Measurements from ENCODE around the gene SP3. TPM values are rescaled to one million over a fixed set of nuclear protein-coding genes. Genes with fewer than 3 reads are reported as not detected.

Gene SP3
- total RNA-seq, 3 donors from 2014 or later: 104 to 174 (median 134) TPM

DNA sequence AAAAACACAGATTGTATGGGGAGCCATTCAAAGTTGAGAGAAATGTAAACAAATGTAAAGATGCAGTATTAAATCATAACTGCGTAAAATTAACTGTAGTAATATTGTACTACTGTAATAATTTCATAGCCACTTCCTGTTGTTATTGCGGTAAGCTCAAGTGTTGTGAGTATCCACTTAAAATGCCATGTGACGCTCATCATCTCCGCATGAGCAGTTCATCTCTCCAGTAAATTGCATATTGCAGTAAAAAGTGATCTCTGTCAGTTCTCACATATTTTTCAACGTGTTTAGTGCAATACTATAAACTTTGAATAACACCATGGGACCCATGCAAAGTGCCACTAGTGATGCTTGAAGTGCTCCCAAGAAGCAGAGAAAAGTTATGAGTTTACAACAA, 41.8 kb upstream of the SP3 start:
- H3K4me3 ChIP-seq: no peak overlapping the region
- no peak overlapping the region for H3K27ac ChIP-seq
- no peaks in the 10 kb centered on the region for H3K36me3 ChIP-seq
- H3K9me3 ChIP-seq: no peaks in the 10 kb centered on the region
- intact Hi-C loops (cut with DNase I; ENCODE audit: low total_unique reads): no loop called here
- H3K27me3 ChIP-seq: no peaks in the 10 kb centered on the region
- no peak for DNase-seq (ENCODE audit: low spot score in 2 of 2)
- TF ChIP-seq CTCF (IDR thresholded peaks at IDR 0.05): no peak
- TF ChIP-seq POLR2A (IDR thresholded peaks at IDR 0.05): no peak
- TF ChIP-seq POLR2AphosphoS5 (IDR thresholded peaks at IDR 0.05): no peak
- no peaks in the 10 kb centered on the region for H3K4me1 ChIP-seq

- Histone ChIP-seq H3K4me3 (no peak overlapping the region), H3K36me3 (no peaks in the 10 kb centered on the region), H3K4me1 (no peaks in the 10 kb centered on the region), H3K9me3 (no peaks in the 10 kb centered on the region), H3K27ac (peak overlapping the region; percentile 39 to 64), H3K27me3 (no peaks in the 10 kb centered on the region)
- intact Hi-C loops (cut with DNase I; ENCODE audit: low total_unique reads): no loop called here
- TF ChIP-seq POLR2A (IDR thresholded peaks at IDR 0.05) (no peak), CTCF (IDR thresholded peaks at IDR 0.05) (no peak), POLR2AphosphoS5 (IDR thresholded peaks at IDR 0.05) (no peak)
- DNase-seq (ENCODE audit: low spot score in 2 of 2): no peak
Measured at GRCh38 chr2:174005801-174006419, 40.7 kb upstream of the SP3 start.

DNA sequence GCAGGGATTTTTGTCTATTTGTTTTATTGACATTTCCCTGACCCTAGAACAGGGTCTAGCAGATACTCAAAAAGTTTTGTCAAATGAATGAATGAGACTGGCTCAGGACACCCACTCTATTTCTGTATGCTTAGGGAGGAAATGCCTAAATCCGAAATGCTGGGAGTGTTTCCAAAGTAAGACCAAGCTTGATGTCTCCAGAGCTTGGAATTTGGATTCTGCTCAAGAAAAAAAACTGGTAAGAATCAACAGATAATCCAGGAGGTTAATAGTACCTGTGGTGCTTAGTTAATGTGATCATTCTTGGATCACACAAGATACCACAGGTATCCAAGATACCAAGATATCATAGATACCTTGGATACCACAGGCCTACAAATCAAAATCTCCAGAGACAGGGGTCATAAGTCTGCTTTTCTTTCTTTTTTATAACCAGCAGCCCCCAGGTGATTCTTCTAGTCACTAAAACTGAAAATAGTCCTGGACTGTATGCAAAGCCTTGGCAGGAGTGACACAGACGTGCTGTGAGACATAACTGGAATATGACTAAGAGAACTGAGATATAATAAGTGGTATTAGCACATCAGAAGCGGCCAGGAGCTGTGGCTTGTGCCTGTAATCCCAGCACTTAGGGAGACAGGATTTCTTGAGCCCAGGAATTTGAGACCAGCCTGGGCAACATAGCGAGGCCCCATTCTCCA, 39.9 kb upstream of the SP3 start:
- Histone ChIP-seq H3K4me1 (no peaks in the 10 kb centered on the region), H3K27me3 (no peaks in the 10 kb centered on the region), H3K9me3 (no peaks in the 10 kb centered on the region), H3K4me3 (no peak overlapping the region), H3K36me3 (no peaks in the 10 kb centered on the region), H3K27ac (peak overlapping the region; percentile 38 to 64)
- TF ChIP-seq CTCF (IDR thresholded peaks at IDR 0.05) (no peak), POLR2A (IDR thresholded peaks at IDR 0.05) (no peak), POLR2AphosphoS5 (IDR thresholded peaks at IDR 0.05) (no peak)
- intact Hi-C loops (cut with DNase I; ENCODE audit: low total_unique reads): no loop called here
- no peak for DNase-seq (ENCODE audit: low spot score in 2 of 2)

DNA sequence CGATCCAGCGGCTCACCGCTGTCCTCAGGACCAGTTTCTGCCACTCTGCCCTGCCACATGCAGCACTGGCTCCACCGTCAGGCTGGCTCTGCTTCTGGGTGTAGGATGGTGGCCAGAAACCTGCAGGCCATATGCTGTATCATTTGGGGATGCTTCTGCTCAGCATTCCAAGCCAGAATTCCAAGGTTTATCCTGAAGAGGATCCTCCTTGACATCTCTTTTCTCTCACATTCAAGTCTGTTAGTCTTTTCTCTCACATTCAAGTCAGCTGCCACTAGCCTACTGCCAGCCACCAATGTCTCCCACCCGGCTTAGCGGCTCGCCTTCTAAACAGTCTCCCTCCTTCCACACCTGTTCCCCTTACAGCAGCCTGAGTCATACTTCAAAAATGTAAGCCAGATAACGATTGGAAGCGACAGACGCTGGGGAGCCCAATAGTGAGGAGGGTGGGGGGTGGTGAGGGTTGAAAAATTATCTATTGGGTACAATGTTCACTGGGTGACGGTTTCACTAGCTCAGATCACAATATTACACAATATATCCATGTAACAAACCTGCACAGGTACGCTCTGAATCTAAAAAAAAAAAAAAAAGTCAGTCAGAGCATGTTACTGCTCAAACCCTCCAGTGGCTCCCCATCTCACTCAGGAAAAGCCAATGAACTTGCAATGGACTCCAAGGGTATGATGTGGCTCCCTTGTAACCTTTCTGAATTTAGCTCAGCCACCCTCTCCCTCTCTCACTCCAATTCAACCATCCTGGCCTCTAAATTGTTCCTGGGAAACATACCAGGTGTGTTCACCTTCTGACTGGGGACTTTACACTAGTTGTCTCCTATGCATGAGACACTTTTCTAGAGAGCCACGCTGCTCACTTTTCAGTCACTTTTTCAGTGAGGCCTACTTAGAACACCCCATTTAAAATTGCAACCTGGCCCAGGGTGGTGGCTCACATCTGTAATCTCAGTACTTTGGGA, 38.8 kb upstream of the SP3 start:
- Histone ChIP-seq H3K27me3 (no peaks in the 10 kb centered on the region), H3K4me1 (no peaks in the 10 kb centered on the region), H3K27ac (peak overlapping the region; percentile 6 to 41), H3K9me3 (no peaks in the 10 kb centered on the region), H3K4me3 (no peak overlapping the region), H3K36me3 (no peaks in the 10 kb centered on the region)
- TF ChIP-seq POLR2A (IDR thresholded peaks at IDR 0.05) (no peak), CTCF (IDR thresholded peaks at IDR 0.05) (no peak), POLR2AphosphoS5 (IDR thresholded peaks at IDR 0.05) (no peak)
- no peak for DNase-seq (ENCODE audit: low spot score in 2 of 2)
- intact Hi-C loops (cut with DNase I; ENCODE audit: low total_unique reads): no loop called here
